T-cell (primary cell): ENCODE data around the gene E2F4. TPM values are rescaled to one million over a fixed set of nuclear protein-coding genes. Genes with fewer than 3 reads are reported as not detected.

ENCODE experiments used
- ATAC-seq, 4 experiments: fragments of 200-7000 bp in 3 of 4; fragments of 150-1000 bp in 1 of 4; cut with Tn5 transposase; replicated peaks in 1 of 4; 1 replicate in 3 of 4; 2 replicates in 1 of 4; pipeline ENCODE4 v1.10.0; 2021; ENCODE audit warnings: moderate library complexity in 3 of 4, mild to moderate bottlenecking in 2 of 4, moderate number of reproducible peaks in 1 of 4
- CTCF ChIA-PET, 2 donors: fragments of 300-600 bp; sonication (Branson Sonifier 250); formaldehyde crosslinking; loops; one replicate each; lab custom pipeline; 2022; ENCODE audit warnings: antibody characterized with exemption in 2 of 2; lab: Charles Lee
- POLR2A ChIA-PET, 2 donors: fragments of 300-600 bp; sonication (Branson Sonifier 250); formaldehyde crosslinking; loops; one replicate each; lab custom pipeline; 2022; ENCODE audit warnings: antibody characterized with exemption in 2 of 2; lab: Charles Lee
- DNase-seq, 35 experiments: peaks; one replicate each; pipeline versions ENCODE4 v3.0.0 to v3.0.0-alpha.2; 2013 to 2023
- H3K27ac ChIP-seq: one replicate; pipeline ENCODE4 v1.5.1; 2013; ENCODE audit warnings: low read length
- H3K27me3 ChIP-seq, 2 experiments: replicated peaks in 1 of 2; 1 replicate in 1 of 2; 2 replicates in 1 of 2; pipeline versions ENCODE4 v1.6.1 to v1.7.0; 2013; ENCODE audit warnings: low read length in 1 of 2, mixed read lengths in 1 of 2; ENCODE audit not compliant: control insufficient read depth in 2 of 2, insufficient read depth in 2 of 2; ENCODE audit errors: extremely low read depth in 1 of 2
- H3K36me3 ChIP-seq, 2 donors: 1 replicate in 1 of 2; 2 replicates in 1 of 2; pipeline versions ENCODE4 v1.6.1 to v1.7.0; 2013; ENCODE audit warnings: low read length in 1 of 2; ENCODE audit not compliant: control insufficient read depth in 2 of 2, insufficient read depth in 1 of 2; ENCODE audit errors: extremely low read depth in 1 of 2
- H3K4me1 ChIP-seq, 2 experiments: 1 replicate in 1 of 2; 2 replicates in 1 of 2; pipeline versions ENCODE4 v1.6.1 to v1.7.0; 2013; ENCODE audit warnings: low read length in 2 of 2, mixed read lengths in 1 of 2; ENCODE audit not compliant: insufficient read depth in 2 of 2, control insufficient read depth in 1 of 2; ENCODE audit errors: extremely low read depth in 1 of 2
- H3K4me3 ChIP-seq, 2 donors: 1 replicate in 1 of 2; 2 replicates in 1 of 2; pipeline versions ENCODE4 v1.5.1 to v1.7.0; 2013; ENCODE audit warnings: mild to moderate bottlenecking in 2 of 2, low read length in 1 of 2, moderate library complexity in 1 of 2; ENCODE audit not compliant: control insufficient read depth in 1 of 2; ENCODE audit errors: extremely low read depth in 1 of 2
- H3K9me3 ChIP-seq: 2 replicates; pipeline ENCODE4 v1.7.0; 2013
- H3K27ac Mint-ChIP-seq, 2 donors: one replicate each; pipeline ENCODE4 v1.8.0; 2020 to 2021; ENCODE audit warnings: mild to moderate bottlenecking in 2 of 2, mixed read lengths in 2 of 2
- H3K27me3 Mint-ChIP-seq, 2 donors: one replicate each; pipeline ENCODE4 v1.8.0; 2021 to 2022; ENCODE audit warnings: mixed read lengths in 2 of 2
- H3K36me3 Mint-ChIP-seq: one replicate; pipeline ENCODE4 v1.8.0; 2021; ENCODE audit warnings: mixed read lengths
- H3K4me1 Mint-ChIP-seq, 3 donors: one replicate each; pipeline ENCODE4 v1.8.0; 2020 to 2022; ENCODE audit warnings: mixed read lengths in 3 of 3, mild to moderate bottlenecking in 1 of 3
- H3K4me3 Mint-ChIP-seq, 3 donors: one replicate each; pipeline ENCODE4 v1.8.0; 2020 to 2022; ENCODE audit warnings: mild to moderate bottlenecking in 3 of 3, mixed read lengths in 3 of 3, moderate library complexity in 3 of 3
- H3K9me3 Mint-ChIP-seq, 3 donors: one replicate each; pipeline ENCODE4 v1.8.0; 2020 to 2022; ENCODE audit warnings: mixed read lengths in 3 of 3
- WGBS: methylation state at CpG from one replicate; pipeline ENCODE4 v1.1.5; 2013; ENCODE audit warnings: missing lambda C conversion rate; ENCODE audit not compliant: insufficient coverage; 5-methylcytosine and 5-hydroxymethylcytosine counted together
- total RNA-seq, 35 experiments: library from RNA in 6 of 35; stranded (reverse) in 6 of 35; fragments of 120-200 nt in 1 of 35; gene quantifications; one replicate each; pipeline versions ENCODE4 v1.2.1 to v1.2.4 and lab custom pipeline; 2013 to 2026

The E2F4 gene
- total RNA-seq, 5 donors from 2014 or later (not counting 1 experiment from before 2014, with no cell fraction given) = 59.4 to 97.1 (median 83.1) TPM

DNA sequence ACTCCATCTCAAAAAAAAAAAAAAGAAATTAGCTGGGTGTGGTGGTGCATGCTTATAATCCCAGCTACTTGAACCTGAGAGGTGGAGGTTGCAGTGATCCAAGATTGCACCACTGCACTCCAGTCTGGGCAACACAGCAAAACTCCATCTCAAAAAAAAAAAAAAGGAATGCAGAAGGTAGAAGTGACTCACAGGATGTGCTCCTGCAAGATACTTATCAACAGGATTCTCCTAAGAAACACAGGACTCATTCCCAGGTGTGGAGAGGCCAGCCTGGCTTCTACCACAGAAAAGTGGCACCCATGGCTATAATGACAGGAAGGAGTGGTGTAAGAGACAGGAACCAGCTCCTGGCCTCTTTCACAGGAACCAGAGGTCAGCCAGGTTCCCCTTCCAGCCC lies 20.8 kb downstream of the E2F4 start:
- H3K36me3 Mint-ChIP-seq = peaks cover 21% of the 10 kb centered on the region
- H3K4me1 Mint-ChIP-seq = peaks cover 0 to 9% (median 0%) of the 10 kb centered on the region in 3 donors
- no peak overlapping the region for H3K27ac ChIP-seq
- no peaks in the 10 kb centered on the region for H3K27me3 ChIP-seq
- POLR2A ChIA-PET = no interaction called here
- no peaks in the 10 kb centered on the region for H3K9me3 Mint-ChIP-seq
- H3K27ac Mint-ChIP-seq = no peak overlapping the region
- DNase-seq (no peak), ATAC-seq (no peak)
- H3K27me3 Mint-ChIP-seq = no peaks in the 10 kb centered on the region
- H3K36me3 ChIP-seq = peaks cover 0 to 13% of the 10 kb centered on the region in 2 donors
- no peaks in the 10 kb centered on the region for H3K9me3 ChIP-seq
- H3K4me1 ChIP-seq = no peaks in the 10 kb centered on the region
- H3K4me3 Mint-ChIP-seq = no peak overlapping the region
- CTCF ChIA-PET = no interaction called here
- no peak overlapping the region for H3K4me3 ChIP-seq

DNA sequence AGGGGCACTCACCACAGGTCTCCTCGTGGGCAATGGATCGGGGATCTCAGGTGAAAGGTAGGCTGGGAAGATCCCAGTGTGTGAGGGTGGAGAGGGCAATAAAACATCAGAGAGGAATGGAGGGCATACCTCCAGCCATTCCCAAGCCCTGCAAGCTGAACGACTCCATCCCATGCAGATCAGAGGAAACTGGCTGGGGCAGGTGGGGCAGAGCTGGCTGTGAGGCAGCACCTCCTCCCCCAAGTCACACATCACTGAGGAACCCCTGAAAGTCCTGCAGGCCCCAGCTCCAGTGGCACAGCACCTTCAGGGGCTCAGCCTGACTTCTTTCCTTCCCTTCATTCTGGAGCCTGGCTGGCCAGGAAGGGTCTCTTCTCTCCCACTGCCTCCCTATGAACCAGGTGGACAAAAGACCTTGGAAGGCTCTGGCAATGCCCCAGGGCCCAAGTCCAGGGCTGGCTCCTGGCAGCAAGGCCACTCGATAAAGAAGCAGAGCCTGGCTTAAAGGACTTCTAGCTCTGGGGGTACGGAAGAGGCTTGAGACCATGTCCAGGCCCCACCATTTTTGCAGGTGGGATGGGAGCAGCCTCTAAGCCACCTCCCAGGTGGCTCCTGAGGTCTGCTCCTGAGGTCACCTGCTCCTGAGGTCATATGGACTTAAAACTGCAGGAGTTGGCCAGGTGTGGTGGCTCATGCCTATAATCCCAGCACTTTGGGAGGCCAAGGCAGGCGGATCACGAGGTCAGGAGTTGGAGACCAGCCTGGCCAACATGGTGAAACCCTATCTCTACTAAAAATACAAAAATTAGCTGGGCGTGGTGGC lies 21.5 kb downstream of the E2F4 start:
- no peak for ATAC-seq
- Histone ChIP-seq H3K27ac (no peak overlapping the region), H3K36me3 (peaks cover 0 to 13% of the 10 kb centered on the region in 2 donors), H3K27me3 (no peaks in the 10 kb centered on the region), H3K4me1 (no peaks in the 10 kb centered on the region), H3K4me3 (no peak overlapping the region), H3K9me3 (no peaks in the 10 kb centered on the region)
- no peak for DNase-seq
- Mint-ChIP-seq H3K36me3 (peaks cover 22% of the 10 kb centered on the region), H3K27ac (no peak overlapping the region), H3K27me3 (no peaks in the 10 kb centered on the region), H3K4me3 (no peak overlapping the region), H3K4me1 (peaks cover 0 to 9% (median 0%) of the 10 kb centered on the region in 3 donors), H3K9me3 (no peaks in the 10 kb centered on the region)
- ChIA-PET POLR2A (no interaction called here), CTCF (no interaction called here)
- 74% methylated on average over 5 of the region's 8 CpGs for WGBS

DNA sequence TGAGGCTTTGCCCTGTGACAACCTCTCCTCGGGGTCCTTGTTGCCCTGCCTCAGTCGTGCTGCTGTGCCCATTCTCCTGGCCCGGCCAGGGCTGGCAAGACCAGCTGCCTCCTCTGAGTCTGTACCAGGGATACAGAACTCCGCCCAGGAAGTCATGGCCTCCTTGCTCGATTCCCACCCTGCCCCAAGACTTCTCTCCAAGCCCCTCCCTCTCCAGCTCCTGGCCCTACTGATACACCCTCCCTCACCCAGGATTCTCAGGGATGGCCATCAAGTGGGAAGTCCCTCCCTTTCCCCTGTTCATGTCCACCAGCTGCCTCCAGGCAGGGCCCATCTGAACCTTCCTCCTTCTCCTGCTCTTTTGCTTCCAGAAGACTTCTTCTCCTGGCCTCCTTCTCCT lies 23.8 kb downstream of the E2F4 start:
- Histone ChIP-seq H3K9me3 (no peaks in the 10 kb centered on the region), H3K4me1 (no peaks in the 10 kb centered on the region), H3K27me3 (no peaks in the 10 kb centered on the region), H3K4me3 (no peak overlapping the region), H3K27ac (no peak overlapping the region), H3K36me3 (peaks cover 0 to 10% of the 10 kb centered on the region in 2 donors)
- H3K36me3 Mint-ChIP-seq = peaks cover 26% of the 10 kb centered on the region
- DNase-seq (no peak), ATAC-seq (no peak)
- WGBS = 74% methylated on average over 4 of the region's 5 CpGs
- H3K27me3 Mint-ChIP-seq = no peaks in the 10 kb centered on the region
- CTCF ChIA-PET = no interaction called here
- H3K4me3 Mint-ChIP-seq = no peak overlapping the region
- POLR2A ChIA-PET = no interaction called here
- no peak overlapping the region for H3K27ac Mint-ChIP-seq
- H3K4me1 Mint-ChIP-seq = peaks cover 0 to 17% (median 0%) of the 10 kb centered on the region in 3 donors
- no peaks in the 10 kb centered on the region for H3K9me3 Mint-ChIP-seq

DNA sequence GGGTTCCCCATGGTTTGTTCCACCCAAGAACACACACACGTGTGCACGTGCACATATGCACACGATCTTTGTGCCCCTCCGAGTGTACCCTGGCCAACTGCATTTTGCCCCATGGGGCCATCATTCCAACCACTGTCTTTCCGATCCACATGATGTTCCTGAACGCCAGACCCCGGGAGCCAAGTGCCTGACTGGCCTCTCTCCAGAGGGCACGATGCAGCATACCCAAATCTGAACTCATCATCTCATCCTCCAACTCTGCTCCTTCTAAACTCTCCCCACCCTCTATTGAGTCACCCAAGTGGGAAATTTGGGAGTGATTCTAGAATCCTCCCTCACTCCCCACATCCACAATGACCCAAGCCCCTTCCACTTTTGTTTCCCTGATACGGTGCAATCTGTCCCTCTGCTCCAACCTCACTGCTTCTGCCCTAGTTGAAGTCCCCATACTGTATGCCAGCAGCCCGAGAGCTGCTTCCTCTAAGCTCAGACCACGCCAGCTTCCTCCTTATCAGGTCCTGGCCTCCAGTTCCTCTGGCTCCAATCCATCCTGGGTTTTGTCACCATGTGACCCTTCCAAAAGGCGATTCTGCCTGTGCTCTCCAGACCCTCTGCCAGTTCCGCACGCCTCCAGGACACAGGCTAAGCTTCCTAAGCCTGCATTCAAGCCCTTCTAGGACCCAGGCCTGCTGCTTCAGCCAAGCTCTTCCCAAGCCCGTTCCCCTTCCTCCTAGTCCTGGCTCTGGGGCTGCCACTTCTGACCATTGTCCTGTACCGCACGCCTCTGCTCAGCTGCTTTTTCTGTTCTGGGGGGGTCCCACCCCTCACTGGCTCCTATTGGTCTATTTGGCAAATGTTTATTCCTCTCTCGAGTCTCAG lies 24.9 kb downstream of the E2F4 start:
- no peak overlapping the region for H3K27ac Mint-ChIP-seq
- H3K36me3 ChIP-seq = peaks cover 0 to 3% of the 10 kb centered on the region in 2 donors
- H3K9me3 ChIP-seq = no peaks in the 10 kb centered on the region
- WGBS = 78% methylated on average over 18 of the region's 18 CpGs
- H3K27me3 Mint-ChIP-seq = no peaks in the 10 kb centered on the region
- no peak for DNase-seq
- no peaks in the 10 kb centered on the region for H3K27me3 ChIP-seq
- ATAC-seq = no peak
- ChIA-PET CTCF (no interaction called here), POLR2A (no interaction called here)
- no peak overlapping the region for H3K4me3 Mint-ChIP-seq
- H3K4me3 ChIP-seq = no peak overlapping the region
- peaks cover 2 to 20% (median 2%) of the 10 kb centered on the region in 3 donors for H3K4me1 Mint-ChIP-seq
- no peak overlapping the region for H3K27ac ChIP-seq
- H3K9me3 Mint-ChIP-seq = no peaks in the 10 kb centered on the region
- H3K36me3 Mint-ChIP-seq = peaks cover 23% of the 10 kb centered on the region
- H3K4me1 ChIP-seq = no peaks in the 10 kb centered on the region

DNA sequence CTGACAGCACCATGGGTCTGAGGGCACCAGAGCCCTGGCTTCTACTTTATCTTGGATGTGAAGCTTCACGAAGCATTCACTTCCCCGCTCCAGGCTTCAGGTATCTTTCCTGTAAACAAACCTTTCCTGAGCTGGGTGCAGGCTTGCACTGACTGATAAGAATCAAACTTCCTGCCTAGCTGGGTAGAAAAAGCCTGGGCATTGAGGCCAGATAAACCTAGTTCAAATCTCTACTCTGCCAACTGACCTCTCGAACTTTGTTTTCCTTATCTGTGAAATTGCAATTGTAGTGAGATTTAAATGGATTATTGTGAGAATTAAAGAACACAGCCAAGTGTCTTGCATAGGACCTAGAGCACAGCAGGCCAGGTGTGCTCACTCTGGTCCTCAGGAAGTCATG lies 32.0 kb downstream of the E2F4 start:
- ChIA-PET CTCF (interaction anchor here (0.6 kb wide), 2 partner anchors 85 to 598 kb away, joined by 4 to 6 read pairs; no protein-coding TSS in a partner anchor), POLR2A (interaction anchor here in 1 of 2 donors (0.5 kb wide), 1 partner anchor 46 kb away, joined by 3 read pairs; no protein-coding TSS in a partner anchor)
- peaks cover 15% of the 10 kb centered on the region for H3K36me3 Mint-ChIP-seq
- no peak for DNase-seq
- no peaks in the 10 kb centered on the region for H3K9me3 Mint-ChIP-seq
- no peaks in the 10 kb centered on the region for H3K27me3 Mint-ChIP-seq
- ATAC-seq = no peak
- peak overlapping the region in 1 of 3 donors; percentile 97 for H3K4me3 Mint-ChIP-seq
- H3K4me1 Mint-ChIP-seq = peaks cover 52 to 68% (median 64%) of the 10 kb centered on the region in 3 donors
- 20% methylated on average over 2 of the region's 3 CpGs for WGBS
- peaks cover 6 to 11% of the 10 kb centered on the region in 2 donors for H3K36me3 ChIP-seq
- H3K27me3 ChIP-seq = no peaks in the 10 kb centered on the region
- peak overlapping the region; percentile 50 for H3K27ac ChIP-seq
- no peak overlapping the region for H3K4me3 ChIP-seq
- no peaks in the 10 kb centered on the region for H3K9me3 ChIP-seq
- peaks cover 20 to 41% of the 10 kb centered on the region in 2 experiments for H3K4me1 ChIP-seq
- H3K27ac Mint-ChIP-seq = peak overlapping the region; percentile 62 to 86

DNA sequence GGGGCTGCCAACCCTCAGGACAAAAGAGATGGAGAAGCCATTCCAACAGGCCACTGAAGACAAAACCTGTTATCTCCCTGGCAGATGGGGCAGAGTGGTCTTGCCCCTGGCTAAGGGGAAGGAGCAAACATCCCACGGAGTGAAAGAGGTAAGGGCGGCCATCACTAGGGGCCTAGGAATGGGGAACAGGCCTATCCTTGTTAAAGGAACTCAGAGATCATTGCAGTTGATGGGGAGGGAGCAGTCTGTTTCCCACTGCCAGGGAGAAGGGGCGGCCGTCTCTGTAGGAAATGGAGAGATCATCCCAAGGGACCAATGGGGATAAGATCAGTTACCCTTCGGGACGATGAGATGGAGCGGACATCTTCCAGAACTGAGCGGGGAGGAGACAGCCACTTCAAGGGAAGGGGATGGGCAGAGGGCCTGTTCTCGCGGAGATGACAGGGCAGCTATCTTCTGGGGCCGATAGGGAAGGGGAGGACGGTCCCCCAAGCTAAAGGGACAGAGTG lies 34.4 kb downstream of the E2F4 start:
- Histone ChIP-seq H3K9me3 (no peaks in the 10 kb centered on the region), H3K27ac (peak overlapping the region; percentile 55), H3K27me3 (no peaks in the 10 kb centered on the region), H3K36me3 (peaks cover 19 to 35% of the 10 kb centered on the region in 2 donors), H3K4me3 (peak overlapping the region; percentile 66 to 97), H3K4me1 (peaks cover 20 to 41% of the 10 kb centered on the region in 2 experiments)
- Mint-ChIP-seq H3K9me3 (no peaks in the 10 kb centered on the region), H3K27me3 (no peaks in the 10 kb centered on the region), H3K27ac (peak overlapping the region; percentile 94 to 98), H3K36me3 (peaks cover 20% of the 10 kb centered on the region), H3K4me3 (peak overlapping the region; percentile 97 to 98 (median 97)), H3K4me1 (peaks cover 51 to 63% (median 58%) of the 10 kb centered on the region in 3 donors)
- ChIA-PET CTCF (interaction anchor here in 1 of 2 donors (0.9 to 1.7 kb wide), 4 partner anchors 18 to 396 kb away, joined by 3 to 12 read pairs (median 6); partner anchors contain the start of genes ATP6V0D1, FHOD1, NAE1 and SLC9A5), POLR2A (no interaction called here)
- DNase-seq (no peak), ATAC-seq (no peak)
- 21% methylated on average over 11 of the region's 12 CpGs for WGBS
